Left lobe of liver (tissue), 2 donors: ENCODE results near the gene PIEZO2. TPM values are rescaled to one million over a fixed set of nuclear protein-coding genes. Genes with fewer than 3 reads are reported as not detected.
"Not testable (repeated sequence)": the region's sequence is repeated elsewhere in the genome, so short reads cannot be mapped to it uniquely, and the experiment has no call there.

Source experiments
- ATAC-seq: fragments of 200-7000 bp; cut with Tn5 transposase; one replicate; pipeline ENCODE4 v1.9.1; 2020; ENCODE audit warnings: mild to moderate bottlenecking, moderate library complexity
- DNase-seq: peaks from one replicate; pipeline ENCODE4 v3.0.0-alpha.2; 2020; ENCODE audit warnings: low spot score
- total RNA-seq: library from RNA; stranded (reverse); gene quantifications from one replicate; pipeline ENCODE4 v1.2.1, GENCODE V29; 2021
- donor health status: DM: no; HTN: no; CAD: no; lungs with moderate emphysema.
- donor health status: DM: no; HTN: yes; CAD: no.

The PIEZO2 gene
- total RNA-seq = 7.3 TPM

DNA sequence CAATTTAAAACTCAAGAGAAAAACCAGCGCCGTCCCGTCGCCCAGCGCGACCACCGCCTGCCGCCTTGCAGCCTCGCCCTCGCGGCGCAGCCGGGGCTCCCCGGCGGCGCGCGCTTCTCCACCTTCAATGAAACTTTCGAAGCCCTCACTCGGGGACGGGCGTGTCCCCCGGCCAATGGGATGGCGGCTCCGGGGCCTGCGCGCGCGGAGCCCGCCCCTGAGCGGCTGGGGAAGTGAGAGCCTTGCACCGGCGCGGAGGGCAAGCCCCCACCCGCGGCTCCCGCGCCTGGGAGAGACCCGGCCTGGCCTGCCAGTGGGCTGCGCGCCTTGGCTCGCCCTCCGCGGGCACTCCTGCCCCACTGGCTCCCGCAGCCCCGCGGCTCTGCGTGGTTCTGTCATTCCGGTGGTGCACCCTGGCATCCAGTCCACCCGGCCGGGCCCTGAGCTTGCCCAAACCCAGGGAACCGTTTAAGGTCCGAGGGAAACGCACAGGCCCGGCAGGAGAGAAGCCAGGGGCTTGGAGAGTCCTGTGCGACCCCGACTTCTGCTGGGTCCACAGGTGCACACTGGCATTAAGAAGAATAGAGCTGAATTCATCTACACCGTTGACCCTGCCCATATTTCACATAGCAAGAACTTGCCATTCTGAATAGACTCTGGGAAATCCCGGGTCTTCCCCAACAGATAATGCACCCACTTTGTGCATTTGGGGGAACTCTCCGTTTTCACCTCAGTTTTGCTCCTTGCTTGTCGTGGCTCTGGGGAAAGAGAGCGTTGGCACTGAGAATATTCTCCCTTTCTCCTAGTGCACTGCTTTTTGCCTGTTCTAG is at the start of gene PIEZO2:
PIEZO2 (minus strand) TSS at position 129 of the 830 bp plus-strand sequence. CDS start 981 bp downstream, outside the sequence.
- ATAC-seq = peak; percentile 83
- DNase-seq = peak; percentile 90

DNA sequence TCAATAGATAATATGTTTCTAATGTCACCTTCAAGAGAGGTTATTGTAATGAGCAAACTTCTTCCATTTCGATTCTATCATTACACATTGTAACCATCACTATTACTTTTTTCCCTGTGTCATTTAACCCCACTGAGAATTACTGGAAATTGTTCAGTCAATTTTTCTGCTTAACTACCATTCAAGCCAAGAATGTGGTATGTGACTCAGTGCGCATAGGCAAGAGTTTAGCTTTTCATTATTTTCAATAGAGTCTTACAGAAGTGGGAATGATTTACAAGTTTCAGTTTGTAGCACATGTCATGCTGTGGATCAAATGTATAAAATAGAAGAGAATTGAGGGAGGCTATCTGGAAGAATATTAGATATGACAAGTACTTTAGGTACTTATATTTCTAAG is 34.3 kb upstream of the PIEZO2 start:
- no peak for ATAC-seq
- DNase-seq = no peak

GRCh38 chr18:11181629-11182028 is 32.3 kb upstream of the PIEZO2 start:
- not testable (repeated sequence) for ATAC-seq, DNase-seq

GRCh38 chr18:11179959-11180519 is 30.7 kb upstream of the PIEZO2 start:
- ATAC-seq (no peak), DNase-seq (no peak)

GRCh38 chr18:11178951-11179549 is 29.7 kb upstream of the PIEZO2 start:
- ATAC-seq = no peak
- DNase-seq = no peak

- ATAC-seq = no peak
Observed at GRCh38 chr18:11177382-11177781, 28.0 kb upstream of the PIEZO2 start.

DNA sequence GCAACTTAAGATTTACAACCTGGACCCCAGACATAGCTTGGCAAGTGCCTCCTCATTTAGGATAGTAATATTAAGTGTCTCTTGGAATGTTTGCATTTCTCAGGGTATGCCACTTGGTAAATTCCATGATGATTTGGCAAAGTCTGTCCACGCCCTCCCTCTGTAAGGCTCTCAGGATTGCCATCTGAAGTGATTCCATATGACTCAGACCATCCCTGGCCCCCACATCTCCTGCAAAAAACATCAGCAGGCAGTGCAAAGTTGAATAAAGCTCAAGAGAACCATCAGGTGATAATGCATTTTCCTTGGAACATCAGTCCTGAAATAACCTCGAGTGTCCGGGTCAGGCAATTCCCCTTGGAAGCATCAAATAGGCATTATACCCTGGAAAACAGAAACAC is 27.1 kb upstream of the PIEZO2 start:
- ATAC-seq (no peak), DNase-seq (no peak)

More at GRCh38 chr18:11177382-11177781, 28.0 kb upstream of the PIEZO2 start:
- no peak for DNase-seq

GRCh38 chr18:11175266-11175979 is 26.1 kb upstream of the PIEZO2 start:
- DNase-seq (no peak), ATAC-seq (no peak)

DNA sequence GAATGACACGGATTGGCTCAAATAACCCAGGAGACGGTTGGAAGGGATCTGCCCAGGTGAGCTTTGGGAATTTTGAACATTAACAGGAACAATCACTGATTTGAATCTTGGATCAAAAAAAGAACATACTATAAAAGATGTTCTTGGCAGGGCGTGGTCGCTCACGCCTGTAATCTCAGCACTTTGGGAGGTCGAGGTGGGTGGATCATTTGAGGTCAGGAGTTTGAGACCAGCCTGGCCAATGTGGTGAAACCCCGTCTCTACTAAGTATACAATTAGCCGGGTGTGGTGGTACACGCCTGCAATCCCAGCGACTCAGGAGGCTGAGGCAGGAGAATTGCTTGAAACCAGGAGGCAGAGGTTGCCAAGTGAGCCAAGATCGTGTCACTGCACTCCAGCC is 24.8 kb upstream of the PIEZO2 start:
- ATAC-seq, DNase-seq: not testable (repeated sequence)

DNA sequence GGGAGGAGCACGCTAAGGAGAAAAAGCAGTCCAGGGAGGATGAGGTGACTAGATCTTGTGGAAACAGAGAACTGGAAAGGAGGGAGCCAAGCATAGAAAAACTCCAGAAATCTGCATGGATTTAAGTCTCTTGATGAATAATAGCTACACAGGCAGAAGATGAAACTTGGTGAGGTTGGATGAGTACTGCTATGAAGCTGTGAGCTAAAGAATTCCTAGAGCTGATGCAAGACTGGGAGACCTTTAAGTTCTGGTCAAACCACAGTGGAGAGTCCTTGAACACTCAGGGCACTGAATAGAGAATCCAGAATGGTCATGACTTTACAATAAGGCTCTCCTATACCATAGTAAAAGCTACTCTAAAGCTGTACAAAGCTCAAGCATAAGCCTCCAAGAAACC is 18.4 kb upstream of the PIEZO2 start:
- no peak for ATAC-seq
- no peak for DNase-seq

DNA sequence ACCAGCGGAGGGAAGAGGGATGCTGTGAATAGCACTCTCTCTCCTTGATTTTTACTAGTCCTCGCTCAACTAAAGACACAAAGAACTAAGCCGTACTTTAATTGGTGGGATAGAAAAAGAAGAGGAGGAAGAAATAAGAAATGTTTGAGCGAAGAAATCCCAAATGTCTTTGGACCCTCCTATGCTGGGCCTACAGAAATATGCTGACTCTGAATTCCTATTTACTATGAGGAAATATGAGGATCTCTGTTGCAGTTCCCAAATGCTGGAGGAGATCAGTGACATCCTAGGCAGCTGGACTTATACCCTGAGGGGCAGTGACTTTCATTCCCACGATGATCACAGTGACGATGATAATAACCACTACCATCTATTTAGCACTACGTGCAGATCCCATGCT is 16.6 kb upstream of the PIEZO2 start:
- ATAC-seq (no peak), DNase-seq (no peak)

DNA sequence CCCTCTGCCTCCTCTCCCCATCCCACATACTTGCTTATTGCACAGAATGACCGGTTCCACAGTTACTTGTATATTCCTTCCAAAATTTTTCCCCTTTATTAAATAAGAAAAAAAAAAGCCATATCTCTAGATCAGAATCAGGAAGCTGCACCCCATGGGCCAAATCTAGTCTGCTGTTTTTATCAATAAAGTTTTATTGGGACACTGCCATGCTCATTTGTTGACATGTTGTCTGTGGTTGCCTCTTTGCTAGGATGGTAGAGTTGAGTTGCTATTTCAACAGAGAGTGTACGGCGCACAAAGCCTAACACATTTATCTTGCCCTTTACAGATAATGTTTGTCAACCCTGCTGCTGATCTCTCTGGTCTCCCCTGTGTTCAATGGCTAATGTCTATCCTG is 15.8 kb upstream of the PIEZO2 start:
- ATAC-seq (no peak), DNase-seq (no peak)

- ATAC-seq (peak; percentile 98), DNase-seq (peak; percentile 61)
Observed at GRCh38 chr18:11163665-11164064, 14.3 kb upstream of the PIEZO2 start.

DNA sequence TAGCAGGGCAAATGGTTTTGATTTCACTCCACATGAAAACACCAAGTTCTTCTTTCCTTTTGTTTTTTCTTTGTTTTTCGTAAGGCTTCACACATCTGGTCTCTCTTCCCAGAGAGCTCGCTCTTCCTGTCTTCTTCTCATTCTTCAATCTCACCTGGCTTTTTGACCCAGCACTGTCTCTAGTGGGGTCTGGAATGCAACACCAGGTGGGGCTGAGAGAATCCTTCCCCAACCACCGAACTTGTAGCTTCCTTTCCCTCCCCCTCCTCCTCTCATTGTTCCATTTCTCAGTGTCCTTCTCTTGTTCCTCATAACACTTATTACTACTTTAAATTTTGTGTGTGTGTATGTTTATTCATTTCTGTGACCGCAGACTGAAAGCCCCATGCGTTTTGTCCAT is 13.5 kb upstream of the PIEZO2 start:
- ATAC-seq = no peak

DNA sequence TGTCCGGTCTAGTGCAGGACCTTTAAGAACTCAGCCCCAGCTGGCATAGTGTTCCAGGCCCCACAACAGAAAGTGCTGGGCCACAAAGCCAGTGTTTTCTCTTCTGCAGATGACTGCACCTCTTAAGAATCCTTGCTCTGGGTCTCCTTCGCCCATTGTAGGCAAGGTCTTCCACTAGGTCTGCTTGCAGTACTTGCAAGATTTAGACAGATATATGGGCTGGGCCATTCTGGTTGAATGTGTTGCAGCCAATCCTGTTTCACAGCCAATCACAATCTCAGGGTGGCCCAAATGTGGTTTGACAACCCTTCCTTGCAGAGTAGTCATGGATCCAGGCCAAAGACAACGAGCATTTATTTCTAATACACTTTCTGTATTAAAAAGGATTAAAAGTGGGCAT is 13.1 kb upstream of the PIEZO2 start:
- no peak for DNase-seq
- no peak for ATAC-seq

More for the DNA sequence above, 13.5 kb upstream of the PIEZO2 start:
- no peak for DNase-seq

- ATAC-seq (no peak), DNase-seq (no peak)
Observed at GRCh38 chr18:11160313-11160712, 10.9 kb upstream of the PIEZO2 start.

- ATAC-seq = no peak
- DNase-seq = no peak
Observed at GRCh38 chr18:11159844-11160243, 10.5 kb upstream of the PIEZO2 start.

GRCh38 chr18:11156978-11157377 is 7.6 kb upstream of the PIEZO2 start:
- ATAC-seq (peak; percentile 54), DNase-seq (no peak)

- DNase-seq (peak; percentile 60), ATAC-seq (peak; percentile 79)
Observed at GRCh38 chr18:11155034-11155759, 5.8 kb upstream of the PIEZO2 start.

DNA sequence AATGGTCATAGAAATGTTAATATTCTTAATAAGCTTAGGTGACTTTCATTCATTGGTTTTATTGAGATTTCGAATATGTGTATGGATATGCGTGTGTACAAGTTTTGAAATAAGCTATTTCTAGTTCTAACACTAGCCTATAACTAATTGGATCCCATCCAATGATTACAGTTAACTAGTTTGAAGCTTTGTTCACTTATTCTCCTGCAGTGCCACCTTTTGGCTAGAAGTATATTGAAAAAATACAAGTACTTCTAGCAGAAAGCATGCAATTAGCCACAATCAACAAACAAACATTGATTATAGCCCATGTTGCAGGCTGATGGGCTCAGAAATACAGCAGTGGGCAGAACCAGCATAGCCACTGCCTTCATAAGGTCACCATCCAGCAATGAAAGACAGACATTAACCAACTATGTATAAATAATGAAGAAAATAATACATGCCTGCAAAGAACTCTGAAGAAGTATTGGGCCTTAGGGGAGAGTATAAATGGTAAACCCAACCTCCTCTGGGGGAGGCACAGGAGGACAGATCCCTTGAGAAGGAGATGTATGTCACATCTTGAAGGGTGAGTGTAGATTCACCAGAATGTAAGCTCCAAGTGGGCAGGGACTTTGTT is 5.1 kb upstream of the PIEZO2 start:
- DNase-seq = no peak
- ATAC-seq = peak; percentile 50
